ENCODE data around the gene M6PR.

Gene M6PR

DNA sequence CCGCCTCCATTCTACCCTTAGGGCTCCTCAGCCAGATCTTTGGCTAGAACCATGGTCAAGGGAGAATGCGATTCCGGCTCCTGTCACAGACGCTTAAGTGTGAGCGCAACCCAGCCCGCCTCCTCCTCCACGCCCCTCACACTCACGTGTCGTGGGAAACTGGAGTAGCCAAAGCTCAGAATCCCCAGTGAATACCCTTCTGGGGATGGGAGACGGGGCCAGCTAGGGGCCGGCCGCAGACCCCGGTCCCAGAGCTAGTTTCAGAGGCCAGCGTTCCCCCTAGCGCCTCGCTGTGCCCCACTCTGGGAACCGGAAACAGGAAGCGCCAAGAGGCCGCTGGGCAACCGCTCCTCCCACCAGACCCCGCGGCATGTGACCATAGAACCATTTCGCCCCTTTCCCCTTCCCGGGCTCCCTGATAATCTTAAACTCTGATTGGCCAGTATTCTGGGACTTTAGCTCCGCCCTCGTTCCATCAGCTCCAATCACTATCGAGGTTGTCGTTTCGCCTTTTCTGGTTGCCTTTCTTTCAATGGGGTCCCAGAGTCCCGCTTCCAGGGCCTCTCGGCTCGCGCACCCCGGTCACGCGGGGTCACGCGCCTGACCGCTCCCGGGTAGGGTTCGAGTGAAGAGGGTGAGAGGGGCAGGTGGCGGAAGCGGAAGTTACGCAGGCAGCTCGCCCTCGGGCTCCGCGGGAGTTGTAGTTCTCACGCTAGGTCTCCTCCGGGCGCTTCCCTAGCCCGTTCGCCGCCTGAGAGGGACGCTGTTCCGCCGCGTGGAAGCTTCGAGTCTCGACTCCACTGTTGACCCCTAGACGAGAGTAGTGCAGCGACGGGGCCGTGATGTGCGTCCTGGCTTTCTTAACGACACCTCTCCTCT is at the start of gene M6PR:
Gene M6PR, minus strand, starts transcription at position 304 of the 879 bp plus-strand sequence. CDS start 3,241 bp downstream, outside the sequence.
- intact Hi-C loops (cut with DNase I), result loop anchor here (2.0 to 5.0 kb wide), 3 partner anchors 35 to 252 kb away; partner anchors contain the start of genes PHC1 and RIMKLB
- DNase-seq, result peak; percentile 92 to 99 (median 96)

DNA sequence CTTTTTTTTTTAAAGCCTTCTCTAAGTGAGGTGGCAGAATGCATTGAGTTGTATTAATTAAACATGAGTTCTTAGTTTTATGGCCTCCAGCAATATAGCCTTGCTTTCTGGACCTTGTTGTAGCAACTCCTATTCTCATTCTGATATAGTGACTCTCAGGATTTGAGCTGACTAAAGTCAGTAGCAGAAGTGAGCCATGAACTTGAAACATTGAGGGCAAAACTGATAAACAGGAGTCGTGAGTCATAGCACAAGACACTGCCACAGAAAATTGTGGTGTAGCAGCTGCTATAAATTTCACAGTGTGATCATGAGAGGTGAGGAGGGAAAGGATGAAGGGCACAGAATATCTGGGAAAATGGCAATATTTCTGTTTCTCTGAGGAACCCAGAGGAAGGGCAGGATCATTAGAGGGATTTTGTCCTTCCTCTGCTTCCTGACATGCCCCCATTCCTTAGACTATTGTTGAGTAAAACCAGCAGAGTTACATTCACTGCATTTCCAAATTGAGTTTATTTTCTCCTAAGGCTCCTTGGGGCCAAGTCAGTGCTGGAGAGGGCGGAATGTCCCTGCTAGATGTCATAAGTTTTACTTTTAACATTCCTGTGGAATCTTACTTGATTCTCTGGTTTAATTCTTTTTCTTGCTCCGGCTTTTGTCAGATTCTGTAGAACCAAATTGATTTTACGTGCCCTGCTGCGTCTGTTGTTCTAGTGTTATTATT is 47.4 kb upstream of the M6PR start:
- intact Hi-C loops (cut with DNase I), result no loop called here
- DNase-seq, result no peak

DNA sequence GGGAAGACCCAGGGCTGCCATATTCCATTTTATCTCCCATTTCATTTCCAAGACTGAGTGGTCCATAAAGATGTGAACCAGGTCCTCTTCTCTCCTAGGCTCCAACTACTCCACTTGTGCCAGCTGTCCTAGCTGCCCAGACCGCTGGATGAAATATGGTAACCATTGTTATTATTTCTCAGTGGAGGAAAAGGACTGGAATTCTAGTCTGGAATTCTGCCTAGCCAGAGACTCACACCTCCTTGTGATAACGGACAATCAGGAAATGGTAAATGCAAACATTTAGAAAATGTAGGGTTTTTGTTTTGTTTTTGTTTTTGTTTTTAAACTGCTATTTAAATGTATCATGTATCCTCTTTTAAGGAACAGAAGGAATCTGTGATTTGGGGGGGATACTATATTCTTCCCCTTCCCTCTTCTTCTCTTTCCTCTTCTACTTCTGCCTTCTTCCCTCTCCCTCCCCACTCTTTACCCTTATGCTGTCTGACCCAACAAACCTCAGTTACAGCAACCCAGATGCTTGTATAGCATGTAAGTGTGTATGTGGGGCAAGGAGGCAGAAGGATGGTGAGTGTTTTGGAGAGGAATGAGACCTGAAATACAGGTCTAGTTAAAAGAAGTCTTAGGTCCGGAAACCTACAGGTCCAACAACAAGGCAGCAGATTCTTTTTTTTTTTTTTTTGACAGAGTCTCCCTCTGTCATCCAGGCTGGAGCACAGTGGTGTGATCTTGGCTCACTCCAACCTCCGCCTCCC is 45.8 kb upstream of the M6PR start:
- no peak for DNase-seq
- intact Hi-C loops (cut with DNase I), result no loop called here

DNA sequence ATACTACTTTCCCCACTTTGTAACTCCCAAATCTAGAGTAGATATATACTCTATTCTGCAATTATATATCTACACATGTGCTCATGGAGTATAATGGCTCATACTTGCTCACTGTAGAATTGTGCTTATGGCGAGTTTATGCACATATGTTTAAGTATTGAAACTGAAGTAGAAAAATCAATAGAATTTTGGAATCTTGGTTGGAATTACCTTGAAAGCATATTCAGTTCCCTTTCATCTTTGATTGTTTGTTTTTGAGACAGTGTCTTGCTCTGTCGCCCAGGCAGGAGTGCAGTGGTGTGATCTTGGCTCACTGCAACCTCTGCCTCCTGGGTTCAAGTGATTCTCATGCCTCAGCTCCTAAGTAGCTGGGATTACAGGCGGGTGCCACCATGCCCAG is 44.4 kb upstream of the M6PR start:
- intact Hi-C loops (cut with DNase I), result no loop called here

DNA sequence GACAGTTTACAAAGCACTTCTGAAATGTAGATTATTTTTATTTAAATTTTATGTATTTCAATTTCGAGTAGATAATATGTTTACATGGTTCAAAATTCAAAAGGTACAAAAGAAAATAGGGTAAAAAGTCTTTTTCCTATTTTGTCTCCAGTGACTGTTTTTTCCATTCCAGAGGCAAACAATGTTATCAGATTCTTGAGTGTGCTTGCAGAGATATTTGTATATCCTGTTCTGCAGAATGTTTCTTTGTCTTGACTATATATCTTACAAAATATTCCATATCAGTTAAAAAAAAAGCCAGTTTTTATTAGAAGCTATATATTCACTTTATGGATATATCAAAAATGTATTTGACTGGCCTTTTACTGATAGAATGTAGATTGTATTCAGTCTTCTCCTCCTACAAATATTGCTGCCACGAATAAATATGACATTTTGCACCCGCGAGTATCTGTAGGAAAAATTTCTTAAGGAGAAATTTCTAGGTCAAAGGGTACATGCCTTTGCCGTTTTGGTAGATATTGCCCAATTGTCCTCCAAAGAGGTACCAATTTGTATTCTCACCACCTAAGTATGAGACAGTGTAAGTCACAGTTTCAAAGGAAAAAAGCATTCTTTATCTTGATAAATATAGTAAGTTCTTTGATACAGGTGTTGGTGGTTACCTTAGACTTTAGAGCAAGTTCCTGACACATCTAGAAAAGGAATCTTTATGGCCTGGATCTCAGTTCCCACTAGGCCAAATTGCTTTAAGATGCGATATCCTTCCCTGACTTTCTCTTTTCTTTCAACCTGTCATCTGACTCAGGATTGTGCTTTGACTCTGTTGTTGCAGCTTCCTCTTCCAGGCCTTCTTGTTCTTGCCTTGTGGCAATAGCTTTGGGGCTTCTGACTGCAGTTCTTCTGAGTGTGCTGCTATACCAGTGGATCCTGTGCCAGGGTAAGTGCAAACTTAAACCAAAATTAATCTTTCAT is 42.2 kb upstream of the M6PR start:
- DNase-seq, result no peak
- intact Hi-C loops (cut with DNase I), result no loop called here

More for the DNA sequence above, 44.4 kb upstream of the M6PR start:
- DNase-seq, result no peak

DNA sequence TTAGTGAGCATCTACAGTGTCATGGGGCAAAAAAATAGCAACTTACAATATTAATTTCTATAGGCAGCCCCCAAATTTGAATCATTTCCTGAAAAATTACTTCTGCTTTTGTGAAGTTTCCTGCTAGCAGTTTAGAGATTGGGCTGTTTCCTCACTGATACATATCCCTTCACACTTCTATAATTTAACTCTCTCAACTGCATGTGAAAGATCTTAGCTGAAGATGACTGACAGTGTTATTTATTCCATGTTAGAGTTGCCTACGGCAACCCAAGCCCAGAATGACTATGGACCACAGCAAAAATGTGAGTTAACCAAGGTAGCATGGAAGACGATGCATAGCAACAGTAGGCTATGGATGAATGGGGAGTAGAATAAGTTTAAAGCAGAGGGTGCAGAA is 40.0 kb upstream of the M6PR start, which contains the start of gene KLRG1:
Gene KLRG1, plus strand, starts transcription at position 134 of the 400 bp plus-strand sequence. Its CDS starts 90 bp downstream, at position 224.
- intact Hi-C loops (cut with DNase I), result no loop called here

DNA sequence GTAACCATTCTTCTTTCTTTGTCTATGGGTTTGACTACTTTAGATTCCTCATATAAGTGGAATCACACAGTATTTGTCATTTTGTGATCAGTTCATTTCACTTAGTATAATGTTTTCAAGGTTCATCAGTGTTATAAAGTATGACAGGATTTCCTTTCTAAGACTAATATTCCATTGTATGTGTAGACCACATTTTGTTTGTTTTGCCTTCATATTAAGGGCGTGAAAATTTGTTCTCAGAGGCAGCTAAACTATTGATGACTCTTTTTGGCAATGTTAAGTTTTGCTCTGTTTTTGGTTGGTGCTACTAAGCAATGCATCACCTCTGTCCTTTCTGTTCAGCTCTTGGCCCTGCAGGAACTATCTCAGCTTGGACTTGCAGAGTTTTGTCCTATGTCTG is 38.2 kb upstream of the M6PR start:
- no peak for DNase-seq
- intact Hi-C loops (cut with DNase I), result no loop called here

More for the DNA sequence above, 40.0 kb upstream of the M6PR start, which contains the start of gene KLRG1:
- no peak for DNase-seq

DNA sequence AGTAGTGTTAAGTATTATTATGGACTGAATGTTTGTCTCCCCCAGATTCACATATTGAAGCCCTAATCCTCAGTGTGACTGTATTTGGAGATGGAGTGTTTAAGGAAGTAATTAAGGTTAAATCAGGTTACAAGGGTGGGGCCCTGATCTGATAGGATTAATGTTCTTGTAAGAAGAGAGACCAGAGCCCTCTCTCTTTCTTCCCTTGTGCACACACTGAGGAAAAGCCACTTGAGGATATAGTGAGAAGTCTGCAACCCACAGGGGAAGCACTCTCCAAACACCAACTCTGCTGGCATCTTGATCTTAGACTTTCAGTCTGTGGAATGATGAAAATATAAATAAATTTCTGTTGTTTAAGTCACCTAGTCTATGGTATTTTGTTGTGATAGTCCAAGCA is 37.7 kb upstream of the M6PR start:
- DNase-seq, result no peak
- intact Hi-C loops (cut with DNase I), result no loop called here

DNA sequence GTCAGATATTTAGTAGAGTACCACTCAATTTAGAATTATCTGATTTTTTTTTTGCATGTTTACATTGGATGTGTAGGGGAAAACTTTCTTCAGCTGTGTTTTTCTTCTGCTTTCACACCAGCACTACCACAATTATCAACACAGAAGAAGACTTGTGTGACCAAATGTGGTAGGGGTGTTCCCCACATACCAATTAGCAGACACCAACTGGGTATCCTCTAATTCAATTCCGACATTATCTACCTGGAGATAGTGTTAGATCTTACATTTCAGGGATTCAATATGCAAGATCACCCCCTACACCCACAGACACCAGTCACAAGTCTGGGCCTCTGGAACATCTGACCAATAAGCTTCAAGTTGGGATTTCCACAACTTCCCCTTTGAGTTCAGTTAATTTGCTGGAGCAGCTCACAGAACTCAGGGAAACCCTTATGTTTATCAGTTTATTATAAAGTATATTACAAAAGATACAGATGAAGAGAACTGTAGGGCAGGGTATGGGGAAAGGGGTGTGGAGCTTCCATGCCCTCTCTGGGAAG is 35.8 kb upstream of the M6PR start:
- DNase-seq, result no peak
- intact Hi-C loops (cut with DNase I), result no loop called here

DNA sequence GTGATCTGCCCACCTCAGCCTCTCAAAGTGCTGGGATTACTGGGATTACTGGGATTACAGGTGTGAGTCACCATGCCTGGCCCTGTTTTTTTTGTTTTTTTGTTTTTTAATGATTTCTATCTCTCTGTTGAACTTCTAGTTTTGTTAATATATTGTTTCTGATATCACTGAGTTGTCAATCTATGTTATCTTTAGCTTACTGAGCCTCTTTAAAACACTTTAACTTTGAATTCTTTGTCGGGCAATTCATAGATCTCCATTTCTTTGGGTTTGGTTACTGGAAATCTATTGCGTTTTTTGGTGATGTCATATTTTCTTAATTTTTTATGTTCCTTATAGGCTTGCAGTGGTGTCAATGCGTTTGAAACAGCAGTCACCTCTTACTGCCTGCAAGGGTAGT is 30.7 kb upstream of the M6PR start:
- intact Hi-C loops (cut with DNase I), result no loop called here
- DNase-seq, result no peak

DNA sequence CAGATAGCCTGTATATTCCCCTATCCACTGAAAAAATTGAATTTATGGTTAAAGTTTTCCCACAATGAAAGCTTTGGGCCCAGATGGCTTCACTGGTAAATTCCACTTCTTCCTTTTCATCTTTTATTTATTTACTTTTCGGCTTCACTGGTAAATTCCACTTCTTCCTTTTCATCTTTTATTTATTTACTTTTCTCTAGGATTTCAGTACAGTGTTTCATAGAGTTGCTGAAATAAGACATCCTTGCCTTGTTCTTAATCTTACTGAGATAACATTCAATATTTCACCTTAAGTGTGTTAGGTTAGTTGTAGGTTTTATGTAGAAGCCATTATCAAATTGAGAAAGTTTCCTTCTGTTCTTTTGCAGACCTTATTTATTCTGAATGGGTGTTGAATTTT is 21.0 kb upstream of the M6PR start:
- intact Hi-C loops (cut with DNase I), result no loop called here
- no peak for DNase-seq

DNA sequence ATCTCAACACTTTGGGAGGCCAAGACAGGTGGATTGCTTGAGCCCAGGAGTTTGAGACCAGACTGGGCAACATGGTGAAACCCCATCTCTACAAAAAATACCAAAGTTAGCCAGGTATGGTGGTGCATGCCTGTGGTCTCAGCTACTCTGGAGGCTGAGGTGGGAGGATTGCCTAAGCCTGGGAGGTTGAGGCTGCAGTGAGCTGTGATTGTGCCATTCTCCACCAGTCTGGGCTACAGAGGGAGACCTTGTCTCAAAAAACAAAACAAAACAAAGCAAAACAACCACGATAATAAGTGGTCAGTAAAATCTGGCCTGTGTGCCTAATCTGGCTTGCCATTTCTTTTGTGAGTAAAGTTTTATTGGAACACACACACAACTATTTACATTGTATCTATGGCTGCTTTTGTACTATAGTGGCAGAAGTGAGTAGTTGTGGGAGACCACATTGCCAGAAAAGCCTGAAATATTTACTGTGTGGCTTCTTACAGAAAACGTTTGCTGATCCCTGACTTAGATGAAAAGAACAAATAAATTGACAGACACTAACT is 20.5 kb upstream of the M6PR start:
- no peak for DNase-seq
- intact Hi-C loops (cut with DNase I), result no loop called here

DNA sequence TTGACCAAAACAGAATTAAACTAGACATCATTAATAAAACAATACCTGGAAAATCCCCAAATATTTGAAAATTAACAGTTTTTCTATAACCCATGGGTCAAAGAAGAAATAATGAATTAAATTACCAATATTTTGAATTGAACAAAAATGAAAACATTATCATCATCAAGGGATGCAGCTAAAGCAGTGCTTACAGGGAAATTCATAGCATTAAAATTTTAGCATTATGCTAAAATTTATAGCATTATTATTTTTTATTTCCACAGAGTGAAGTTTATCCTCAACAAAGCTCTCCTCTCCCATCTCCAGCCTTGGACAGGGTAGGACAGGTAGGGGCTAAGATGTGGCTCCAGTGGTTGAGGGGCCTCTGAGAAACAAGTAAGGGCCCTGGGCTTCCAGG is 19.3 kb upstream of the M6PR start:
- intact Hi-C loops (cut with DNase I), result no loop called here
- DNase-seq, result no peak

DNA sequence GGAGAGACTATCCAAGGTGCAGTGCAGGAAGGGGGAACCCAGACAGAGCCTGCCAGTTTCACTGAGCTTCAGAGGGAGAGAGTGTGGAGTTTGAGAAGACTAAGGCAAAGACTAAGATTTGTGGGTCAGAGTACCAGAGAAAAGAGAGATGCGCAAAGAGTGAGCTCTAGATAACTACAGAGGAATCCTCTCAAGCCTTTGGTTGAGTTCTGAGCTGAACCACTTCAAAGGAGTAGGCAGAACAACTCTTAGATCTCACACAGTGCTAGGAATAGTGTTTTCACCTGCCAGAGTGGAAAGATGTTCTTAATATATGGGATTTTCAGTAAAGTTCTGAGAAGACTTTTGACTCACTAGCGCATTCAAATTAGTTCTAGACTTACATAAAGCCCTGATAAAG is 10.7 kb upstream of the M6PR start:
- intact Hi-C loops (cut with DNase I), result no loop called here
- no peak for DNase-seq

DNA sequence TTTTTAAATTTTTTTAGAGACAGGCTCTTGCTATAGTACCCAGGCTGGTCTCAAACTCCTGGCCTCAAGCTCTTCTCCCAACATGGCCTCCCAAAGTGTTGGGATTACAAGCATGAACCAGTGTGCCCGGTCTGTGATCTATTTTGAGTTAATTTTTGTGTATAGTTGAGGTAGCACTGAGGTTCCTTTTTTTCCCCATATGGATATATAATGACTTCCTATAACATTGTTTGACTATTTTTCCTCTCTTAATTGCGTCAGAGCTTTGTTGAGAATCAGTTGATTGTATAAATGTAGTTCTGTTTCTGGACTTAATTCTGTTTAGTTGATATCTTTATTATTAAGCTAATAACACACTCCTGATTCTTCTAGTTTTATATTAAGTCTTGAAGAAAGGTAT is 8.6 kb upstream of the M6PR start:
- DNase-seq, result no peak
- intact Hi-C loops (cut with DNase I), result no loop called here

DNA sequence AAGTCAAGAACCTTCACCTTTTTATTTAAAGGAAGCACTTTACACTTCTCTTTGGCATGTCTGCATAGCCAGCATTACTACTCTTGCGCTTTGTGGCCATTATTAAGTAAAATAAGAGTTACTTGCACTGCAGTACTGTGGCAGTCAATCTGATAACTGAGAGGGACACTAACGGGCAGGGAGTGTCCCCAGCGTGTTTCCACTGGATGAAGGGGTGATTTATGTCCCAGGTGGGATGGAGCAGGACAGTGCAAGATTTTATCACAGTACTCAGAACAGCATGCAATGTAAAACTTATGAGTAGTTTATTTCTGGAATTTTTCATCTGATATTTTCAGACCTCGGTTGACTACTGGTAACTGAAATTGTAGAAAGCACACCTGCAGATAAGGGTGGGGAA is 8.1 kb upstream of the M6PR start:
- DNase-seq, result no peak
- intact Hi-C loops (cut with DNase I), result no loop called here

DNA sequence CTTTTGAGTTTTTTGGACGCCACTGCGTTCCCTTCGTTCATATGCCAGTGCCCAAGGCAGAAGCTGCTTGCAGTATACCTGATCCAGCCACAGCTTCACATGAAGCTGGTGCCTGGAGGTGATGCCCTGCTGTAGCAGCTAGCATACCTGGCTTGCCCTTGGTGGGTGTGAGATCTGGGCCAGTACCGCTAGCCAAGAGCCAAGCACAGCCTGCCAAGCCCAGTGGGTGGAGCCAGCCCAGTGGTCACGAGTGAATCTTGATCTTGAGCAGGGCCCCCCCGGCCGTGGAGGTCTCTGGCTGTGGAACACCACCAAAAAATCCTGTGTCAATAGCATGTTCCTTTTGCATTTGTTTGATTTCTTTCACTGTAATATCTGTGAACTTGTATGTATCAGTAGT is 7.3 kb upstream of the M6PR start:
- intact Hi-C loops (cut with DNase I), result no loop called here
- DNase-seq, result peak in 1 of 10 donors; percentile 75

DNA sequence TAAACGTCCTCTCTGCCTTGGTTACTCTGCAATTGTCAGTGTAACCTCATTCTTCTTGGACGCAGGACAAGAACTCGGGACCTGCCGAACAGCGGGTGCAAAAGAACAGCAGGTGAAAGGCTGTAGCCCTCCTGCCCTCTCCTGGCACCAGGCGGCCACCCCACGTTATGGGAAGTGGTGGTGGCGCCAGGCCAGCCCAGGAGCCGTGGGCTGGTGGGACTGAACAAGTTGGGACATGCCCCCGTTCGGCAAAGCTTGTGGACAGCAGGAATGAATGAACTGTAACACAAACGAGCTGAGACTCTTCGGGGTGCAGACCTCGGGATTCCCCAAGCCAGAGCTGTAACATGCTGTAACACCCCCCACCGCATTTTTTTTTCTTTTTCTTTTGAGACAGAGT is 6.6 kb upstream of the M6PR start:
- intact Hi-C loops (cut with DNase I), result no loop called here
- no peak for DNase-seq

DNA sequence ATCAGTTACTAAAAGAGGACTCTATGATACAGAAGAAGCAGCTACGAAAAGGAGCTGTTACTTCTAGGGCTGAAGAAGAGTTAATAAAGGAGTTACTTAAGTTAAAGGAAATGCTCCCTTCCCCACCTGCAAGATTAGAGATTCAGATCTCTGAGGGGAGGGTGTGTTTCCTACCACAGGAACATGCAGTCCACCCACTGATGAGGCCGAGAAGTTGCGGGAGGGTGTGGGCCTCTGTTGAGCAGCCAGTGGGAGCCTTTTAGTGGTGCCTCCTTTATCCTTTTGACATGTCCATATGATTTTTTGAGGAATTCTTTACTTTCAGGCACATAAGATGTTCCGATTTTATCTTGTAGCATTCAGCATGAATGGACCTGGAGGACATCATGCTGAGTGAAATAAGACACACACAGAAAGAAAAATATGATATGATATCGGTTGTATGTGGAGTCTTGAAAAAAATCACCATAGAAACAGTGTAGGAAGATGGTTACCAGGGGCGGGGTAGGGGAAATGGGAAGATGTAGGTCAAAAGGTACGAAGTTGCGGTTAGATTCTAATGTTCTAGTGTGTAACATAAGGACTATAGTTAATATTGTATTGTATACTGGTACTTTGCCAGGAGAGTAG is 4.4 kb upstream of the M6PR start:
- intact Hi-C loops (cut with DNase I), result loop anchor here (5.0 kb wide), 1 partner anchor 257 kb away; the partner anchor contains the start of gene RIMKLB
- DNase-seq, result no peak

Measured in posterior cingulate gyrus (tissue), 11 donors.